ENCODE data around the gene PPIF. TPM values are rescaled to one million over a fixed set of nuclear protein-coding genes. Genes with fewer than 3 reads are reported as not detected.
A peak's percentile ranks its signal among the peaks of the same experiment; 100 is the strongest.

The PPIF gene
- total and polyA plus RNA-seq, 7 experiments from 2014 or later: 8.7 to 192 (median 24.0) TPM

GRCh38 chr10:79356104-79356503, 8.8 kb downstream of the PPIF start:
- no peaks in the 10 kb centered on the region for H3K27me3 Mint-ChIP-seq
- CTCF ChIA-PET: no interaction called here
- intact Hi-C loops (cut with micrococcal nuclease): no loop called here

GRCh38 chr10:79357180-79357579, 9.9 kb downstream of the PPIF start:
- Mint-ChIP-seq H3K36me3 (peaks cover 23 to 49% (median 44%) of the 10 kb centered on the region in 5 donors), H3K4me3 (no peak overlapping the region), H3K4me1 (peaks cover 7 to 49% (median 29%) of the 10 kb centered on the region in 7 donors), H3K27ac (no peak overlapping the region), H3K9me3 (peaks cover 0 to 2% (median 0%) of the 10 kb centered on the region in 11 donors), H3K27me3 (peaks cover 0 to 7% (median 0%) of the 10 kb centered on the region in 5 donors)
- no peaks in the 10 kb centered on the region for H3K27me3 ChIP-seq (ENCODE audit: control insufficient read depth in 2 of 2, insufficient read depth in 2 of 2, low read length in 2 of 2)
- H3K4me1 ChIP-seq (ENCODE audit: control insufficient read depth in 2 of 2, insufficient read depth in 2 of 2, low read length in 2 of 2): no peaks in the 10 kb centered on the region
- H3K9me3 ChIP-seq (ENCODE audit: control insufficient read depth in 2 of 3, low read length in 3 of 3): no peaks in the 10 kb centered on the region
- DNase-seq: no peak
- no peak for ATAC-seq
- ChIA-PET POLR2A (interaction anchor here (0.6 kb wide), 2 partner anchors 98 to 115 kb away, joined by 3 read pairs; no protein-coding TSS in a partner anchor), CTCF (interaction anchor here (1.0 to 1.1 kb wide), 2 partner anchors 9 to 21 kb away, joined by 3 read pairs; no protein-coding TSS in a partner anchor)
- H3K27ac ChIP-seq (ENCODE audit: low read depth, low read length): no peak overlapping the region
- intact Hi-C loops (cut with micrococcal nuclease): no loop called here
- peaks cover 0 to 41% (median 5%) of the 10 kb centered on the region in 3 experiments for H3K36me3 ChIP-seq (ENCODE audit: control insufficient read depth in 2 of 3, insufficient read depth in 3 of 3, low read length in 3 of 3)
- H3K4me3 ChIP-seq (ENCODE audit: low read length): no peak overlapping the region

More at GRCh38 chr10:79356104-79356503, 8.8 kb downstream of the PPIF start:
- peaks cover 5 to 50% (median 5%) of the 10 kb centered on the region in 3 experiments for H3K36me3 ChIP-seq (ENCODE audit: control insufficient read depth in 2 of 3, insufficient read depth in 3 of 3, low read length in 3 of 3)
- no peaks in the 10 kb centered on the region for H3K9me3 ChIP-seq (ENCODE audit: control insufficient read depth in 2 of 3, low read length in 3 of 3)
- H3K4me1 ChIP-seq (ENCODE audit: control insufficient read depth in 2 of 2, insufficient read depth in 2 of 2, low read length in 2 of 2): no peaks in the 10 kb centered on the region
- Mint-ChIP-seq H3K27ac (no peak overlapping the region), H3K36me3 (peaks cover 24 to 57% (median 50%) of the 10 kb centered on the region in 5 donors), H3K9me3 (peaks cover 0 to 2% (median 0%) of the 10 kb centered on the region in 11 donors), H3K4me1 (peaks cover 0 to 39% (median 18%) of the 10 kb centered on the region in 7 donors), H3K4me3 (no peak overlapping the region)
- POLR2A ChIA-PET: no interaction called here
- ATAC-seq (peak; percentile 64), DNase-seq (peak in 1 of 9 donors; percentile 19)
- H3K27me3 ChIP-seq (ENCODE audit: control insufficient read depth in 2 of 2, insufficient read depth in 2 of 2, low read length in 2 of 2): no peaks in the 10 kb centered on the region
- no peak overlapping the region for H3K4me3 ChIP-seq (ENCODE audit: low read length)
- no peak overlapping the region for H3K27ac ChIP-seq (ENCODE audit: low read depth, low read length)

GRCh38 chr10:79358811-79359210, 11.5 kb downstream of the PPIF start:
- no peak overlapping the region for H3K27ac Mint-ChIP-seq
- peaks cover 15 to 37% (median 34%) of the 10 kb centered on the region in 5 donors for H3K36me3 Mint-ChIP-seq
- H3K27ac ChIP-seq (ENCODE audit: low read depth, low read length): no peak overlapping the region
- intact Hi-C loops (cut with micrococcal nuclease): no loop called here
- H3K27me3 Mint-ChIP-seq: peaks cover 0 to 19% (median 0%) of the 10 kb centered on the region in 5 donors
- DNase-seq (peak in 1 of 9 donors; percentile 8), ATAC-seq (no peak)
- peaks cover 0 to 2% (median 0%) of the 10 kb centered on the region in 11 donors for H3K9me3 Mint-ChIP-seq
- H3K36me3 ChIP-seq (ENCODE audit: control insufficient read depth in 2 of 3, insufficient read depth in 3 of 3, low read length in 3 of 3): peaks cover 0 to 24% (median 0%) of the 10 kb centered on the region in 3 experiments
- no peaks in the 10 kb centered on the region for H3K4me1 ChIP-seq (ENCODE audit: control insufficient read depth in 2 of 2, insufficient read depth in 2 of 2, low read length in 2 of 2)
- H3K27me3 ChIP-seq (ENCODE audit: control insufficient read depth in 2 of 2, insufficient read depth in 2 of 2, low read length in 2 of 2): no peaks in the 10 kb centered on the region
- no peak overlapping the region for H3K4me3 Mint-ChIP-seq
- H3K4me3 ChIP-seq (ENCODE audit: low read length): no peak overlapping the region
- CTCF ChIA-PET: interaction anchor here (0.6 kb wide), 1 partner anchor 16 kb away, joined by 4 read pairs; no protein-coding TSS in a partner anchor
- H3K4me1 Mint-ChIP-seq: peaks cover 7 to 38% (median 22%) of the 10 kb centered on the region in 7 donors
- POLR2A ChIA-PET: interaction anchor here (1.4 kb wide), 1 partner anchor 10 kb away, joined by 3 read pairs; no protein-coding TSS in a partner anchor
- no peaks in the 10 kb centered on the region for H3K9me3 ChIP-seq (ENCODE audit: control insufficient read depth in 2 of 3, low read length in 3 of 3)

- peaks cover 0 to 13% (median 0%) of the 10 kb centered on the region in 3 experiments for H3K36me3 ChIP-seq (ENCODE audit: control insufficient read depth in 2 of 3, insufficient read depth in 3 of 3, low read length in 3 of 3)
- Mint-ChIP-seq H3K4me1 (peaks cover 7 to 27% (median 20%) of the 10 kb centered on the region in 7 donors), H3K4me3 (no peak overlapping the region), H3K36me3 (peaks cover 10 to 25% (median 22%) of the 10 kb centered on the region in 5 donors), H3K27ac (no peak overlapping the region), H3K27me3 (peaks cover 0 to 30% (median 0%) of the 10 kb centered on the region in 5 donors), H3K9me3 (peaks cover 0 to 5% (median 2%) of the 10 kb centered on the region in 11 donors)
- DNase-seq: peak in 1 of 9 donors; percentile 2
- no peaks in the 10 kb centered on the region for H3K9me3 ChIP-seq (ENCODE audit: control insufficient read depth in 2 of 3, low read length in 3 of 3)
- no peaks in the 10 kb centered on the region for H3K4me1 ChIP-seq (ENCODE audit: control insufficient read depth in 2 of 2, insufficient read depth in 2 of 2, low read length in 2 of 2)
- ChIA-PET CTCF (no interaction called here), POLR2A (interaction anchor here (0.6 kb wide), 1 partner anchor 11 kb away, joined by 3 read pairs; no protein-coding TSS in a partner anchor)
- H3K27ac ChIP-seq (ENCODE audit: low read depth, low read length): no peak overlapping the region
- intact Hi-C loops (cut with micrococcal nuclease): no loop called here
- no peaks in the 10 kb centered on the region for H3K27me3 ChIP-seq (ENCODE audit: control insufficient read depth in 2 of 2, insufficient read depth in 2 of 2, low read length in 2 of 2)
- no peak for ATAC-seq
- no peak overlapping the region for H3K4me3 ChIP-seq (ENCODE audit: low read length)
Observed at GRCh38 chr10:79359816-79360498, 12.7 kb downstream of the PPIF start.

GRCh38 chr10:79360499-79361342, 13.5 kb downstream of the PPIF start:
- POLR2A ChIA-PET: no interaction called here

GRCh38 chr10:79361726-79362397, 14.6 kb downstream of the PPIF start:
- Histone ChIP-seq H3K27me3 (ENCODE audit: control insufficient read depth in 2 of 2, insufficient read depth in 2 of 2, low read length in 2 of 2) (no peaks in the 10 kb centered on the region), H3K36me3 (ENCODE audit: control insufficient read depth in 2 of 3, insufficient read depth in 3 of 3, low read length in 3 of 3) (no peaks in the 10 kb centered on the region), H3K27ac (ENCODE audit: low read depth, low read length) (no peak overlapping the region), H3K4me1 (ENCODE audit: control insufficient read depth in 2 of 2, insufficient read depth in 2 of 2, low read length in 2 of 2) (no peaks in the 10 kb centered on the region), H3K9me3 (ENCODE audit: control insufficient read depth in 2 of 3, low read length in 3 of 3) (no peaks in the 10 kb centered on the region), H3K4me3 (ENCODE audit: low read length) (no peak overlapping the region)
- Mint-ChIP-seq H3K4me1 (peaks cover 7 to 21% (median 17%) of the 10 kb centered on the region in 7 donors), H3K36me3 (peaks cover 3 to 10% (median 6%) of the 10 kb centered on the region in 5 donors), H3K27ac (peak overlapping the region in 2 of 9 donors; percentile 23 to 24), H3K9me3 (peaks cover 0 to 5% (median 2%) of the 10 kb centered on the region in 11 donors), H3K4me3 (no peak overlapping the region), H3K27me3 (peaks cover 0 to 47% (median 0%) of the 10 kb centered on the region in 5 donors)
- ChIA-PET CTCF (interaction anchor here (1.2 kb wide), 1 partner anchor 12 kb away, joined by 3 read pairs; no protein-coding TSS in a partner anchor), POLR2A (interaction anchor here (0.6 kb wide), 1 partner anchor 90 kb away, joined by 3 read pairs; no protein-coding TSS in a partner anchor)
- ATAC-seq: peak; percentile 38
- intact Hi-C loops (cut with micrococcal nuclease): no loop called here
- no peak for DNase-seq

More at GRCh38 chr10:79360499-79361342, 13.5 kb downstream of the PPIF start:
- Histone ChIP-seq H3K36me3 (ENCODE audit: control insufficient read depth in 2 of 3, insufficient read depth in 3 of 3, low read length in 3 of 3) (peaks cover 0 to 5% (median 0%) of the 10 kb centered on the region in 3 experiments), H3K4me1 (ENCODE audit: control insufficient read depth in 2 of 2, insufficient read depth in 2 of 2, low read length in 2 of 2) (no peaks in the 10 kb centered on the region), H3K27ac (ENCODE audit: low read depth, low read length) (no peak overlapping the region), H3K4me3 (ENCODE audit: low read length) (no peak overlapping the region), H3K27me3 (ENCODE audit: control insufficient read depth in 2 of 2, insufficient read depth in 2 of 2, low read length in 2 of 2) (no peaks in the 10 kb centered on the region), H3K9me3 (ENCODE audit: control insufficient read depth in 2 of 3, low read length in 3 of 3) (no peaks in the 10 kb centered on the region)
- Mint-ChIP-seq H3K9me3 (peaks cover 0 to 5% (median 2%) of the 10 kb centered on the region in 11 donors), H3K4me3 (no peak overlapping the region), H3K36me3 (peaks cover 5 to 19% (median 15%) of the 10 kb centered on the region in 5 donors), H3K4me1 (peaks cover 7 to 21% (median 18%) of the 10 kb centered on the region in 7 donors), H3K27ac (no peak overlapping the region), H3K27me3 (peaks cover 0 to 36% (median 0%) of the 10 kb centered on the region in 5 donors)
- CTCF ChIA-PET: interaction anchor here (0.6 to 1.2 kb wide), 2 partner anchors 13 to 105 kb away, joined by 3 read pairs; no protein-coding TSS in a partner anchor
- intact Hi-C loops (cut with micrococcal nuclease): no loop called here
- ATAC-seq: no peak
- DNase-seq: peak in 1 of 9 donors; percentile 17
